C4-2B (cell line): ENCODE measurements around the gene SH2D5.

Source experiments
- H3K27ac ChIP-seq: fragments of 450-650 bp; 2 replicates; pipeline ENCODE4 v1.5.1; 2017
- CTCF ChIP-seq: fragments of 450-650 bp; conservative IDR thresholded peaks from 2 replicates; pipeline ENCODE4 v1.5.1; 2017; ENCODE audit warnings: mild to moderate bottlenecking
- ZFX ChIP-seq: fragments of 450-650 bp; IDR thresholded peaks from 2 replicates; pipeline ENCODE4 v1.6.1; 2017

The SH2D5 gene

GRCh38 chr1:20696397-20697333, 35.8 kb downstream of the SH2D5 start:
- H3K27ac ChIP-seq = peak overlapping the region; percentile 69
- TF ChIP-seq ZFX = no peak
- TF ChIP-seq CTCF = peak; percentile 87

- TF ChIP-seq CTCF (no peak), ZFX (no peak)
- no peak overlapping the region for H3K27ac ChIP-seq
These were observed 37.0 kb downstream of the SH2D5 start for GRCh38 chr1:20695515-20695914.

GRCh38 chr1:20693623-20694022, 38.9 kb downstream of the SH2D5 start:
- TF ChIP-seq ZFX = no peak
- TF ChIP-seq CTCF = no peak
- no peak overlapping the region for H3K27ac ChIP-seq

- H3K27ac ChIP-seq = no peak overlapping the region
- TF ChIP-seq CTCF (no peak), ZFX (no peak)
These were observed 40.6 kb downstream of the SH2D5 start for GRCh38 chr1:20691872-20692271.

DNA sequence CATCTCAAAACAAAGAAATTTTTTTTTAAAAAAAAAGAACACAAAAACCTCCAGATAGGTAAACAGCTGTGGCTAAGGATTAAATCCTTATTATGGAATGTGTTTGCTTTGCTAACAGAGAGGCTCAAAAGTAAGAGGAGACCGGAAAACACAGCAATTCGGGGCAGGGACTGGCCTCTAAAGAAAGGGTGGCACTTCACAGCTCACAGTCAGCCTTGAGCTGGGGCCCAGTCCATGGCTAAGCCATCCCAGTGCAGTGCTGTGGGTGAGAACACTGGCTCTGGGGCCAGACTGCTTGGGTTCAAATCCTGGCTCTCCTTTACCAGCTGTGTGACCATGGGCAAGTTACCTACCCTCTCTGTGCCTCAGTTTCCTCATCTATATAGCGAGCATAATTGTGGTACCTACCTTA, 42.9 kb downstream of the SH2D5 start:
- no peak for TF ChIP-seq ZFX
- TF ChIP-seq CTCF = no peak
- H3K27ac ChIP-seq = no peak overlapping the region

GRCh38 chr1:20686883-20687725, 45.4 kb downstream of the SH2D5 start:
- TF ChIP-seq ZFX (no peak), CTCF (no peak)
- no peak overlapping the region for H3K27ac ChIP-seq

DNA sequence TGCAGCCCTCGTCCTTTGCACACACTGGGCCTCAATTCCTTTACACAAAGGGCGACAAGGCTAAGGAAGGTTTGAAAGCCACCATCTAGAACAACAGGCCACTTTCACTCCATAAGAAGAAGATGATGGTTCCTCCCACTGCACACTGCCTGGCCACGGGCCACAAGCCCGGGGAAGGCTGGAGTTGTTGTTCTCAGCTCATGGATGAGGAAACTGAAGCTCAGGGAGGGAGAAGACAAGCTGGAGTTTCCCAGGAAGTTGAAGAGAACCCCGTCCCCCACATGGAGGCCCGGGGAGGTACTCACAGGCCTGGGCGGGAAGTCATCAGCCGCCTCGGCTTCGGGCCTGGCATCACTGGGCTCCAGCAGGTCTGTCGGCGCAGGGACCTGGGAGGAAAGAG, 46.8 kb downstream of the SH2D5 start:
- H3K27ac ChIP-seq = no peak overlapping the region
- TF ChIP-seq ZFX (no peak), CTCF (no peak)
